DND-41 (cell line): ENCODE results near the gene RNF182.

Source experiments
- EZH2 ChIP-seq: IDR thresholded peaks from 3 replicates; pipeline ENCODE4 v1.6.1; 2012; ENCODE audit warnings: borderline replicate concordance, low read depth, mild to moderate bottlenecking, moderate library complexity, low read length, inconsistent platforms; ENCODE audit not compliant: severe bottlenecking
- TF ChIP-seq, protein P1 (sequence below): IDR thresholded peaks from 2 replicates; pipeline ENCODE4 v1.5.1; 2012; ENCODE audit warnings: borderline replicate concordance, low read length, moderate library complexity, mild to moderate bottlenecking; ENCODE audit not compliant: poor library complexity, severe bottlenecking; ENCODE audit errors: extremely low read depth

DNA sequence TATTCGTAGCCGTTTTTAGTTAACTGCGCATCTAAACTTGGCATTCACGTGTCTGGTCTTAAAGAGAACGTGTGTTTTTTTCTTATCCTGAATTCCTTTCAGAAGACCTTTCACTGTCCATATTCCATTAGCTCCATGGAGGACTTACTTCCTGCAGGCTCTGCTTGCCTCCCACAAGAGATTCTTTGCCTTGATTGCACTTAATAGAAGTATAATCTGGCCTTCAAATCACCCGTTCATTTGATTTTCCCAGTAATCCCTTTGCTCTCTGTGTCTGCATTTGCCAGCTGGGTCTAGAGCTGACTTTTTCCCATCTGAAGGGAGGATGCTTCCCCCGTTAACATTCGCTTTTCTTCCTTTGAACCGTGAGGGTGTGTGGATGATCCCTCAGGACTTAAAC is 79.5 kb downstream of the RNF182 start:
- no peak for TF ChIP-seq EZH2
- TF ChIP-seq, protein P1, sequence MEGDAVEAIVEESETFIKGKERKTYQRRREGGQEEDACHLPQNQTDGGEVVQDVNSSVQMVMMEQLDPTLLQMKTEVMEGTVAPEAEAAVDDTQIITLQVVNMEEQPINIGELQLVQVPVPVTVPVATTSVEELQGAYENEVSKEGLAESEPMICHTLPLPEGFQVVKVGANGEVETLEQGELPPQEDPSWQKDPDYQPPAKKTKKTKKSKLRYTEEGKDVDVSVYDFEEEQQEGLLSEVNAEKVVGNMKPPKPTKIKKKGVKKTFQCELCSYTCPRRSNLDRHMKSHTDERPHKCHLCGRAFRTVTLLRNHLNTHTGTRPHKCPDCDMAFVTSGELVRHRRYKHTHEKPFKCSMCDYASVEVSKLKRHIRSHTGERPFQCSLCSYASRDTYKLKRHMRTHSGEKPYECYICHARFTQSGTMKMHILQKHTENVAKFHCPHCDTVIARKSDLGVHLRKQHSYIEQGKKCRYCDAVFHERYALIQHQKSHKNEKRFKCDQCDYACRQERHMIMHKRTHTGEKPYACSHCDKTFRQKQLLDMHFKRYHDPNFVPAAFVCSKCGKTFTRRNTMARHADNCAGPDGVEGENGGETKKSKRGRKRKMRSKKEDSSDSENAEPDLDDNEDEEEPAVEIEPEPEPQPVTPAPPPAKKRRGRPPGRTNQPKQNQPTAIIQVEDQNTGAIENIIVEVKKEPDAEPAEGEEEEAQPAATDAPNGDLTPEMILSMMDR = no peak
